GDM1 (cell line): ENCODE results near the gene RGMB.

Experiments used
- DNase-seq: peaks from one replicate; lab custom pipeline; 2025; lab: John Stamatoyannopoulos, UW

Gene RGMB

GRCh38 chr5:98827588-98828284, 54.3 kb downstream of the RGMB start:
- DNase-seq = no peak

- DNase-seq = no peak
Observed at GRCh38 chr5:98836175-98836574, 62.7 kb downstream of the RGMB start.

GRCh38 chr5:98839469-98840383, 66.3 kb downstream of the RGMB start:
- DNase-seq = no peak

GRCh38 chr5:98840946-98841345, 67.5 kb downstream of the RGMB start:
- no peak for DNase-seq

- no peak for DNase-seq
Observed at GRCh38 chr5:98843481-98843880, 70.0 kb downstream of the RGMB start.

GRCh38 chr5:98844865-98845264, 71.4 kb downstream of the RGMB start:
- DNase-seq = no peak

- DNase-seq = no peak
Observed at GRCh38 chr5:98845878-98846277, 72.4 kb downstream of the RGMB start.
